Measurements from ENCODE around the gene PHLDA1. TPM values are rescaled to one million over a fixed set of nuclear protein-coding genes. Genes with fewer than 3 reads are reported as not detected.

Gene PHLDA1
- total RNA-seq, 1 experiment from 2014 or later: 69.3 TPM

- DNase-seq (ENCODE audit: low read depth): peak; percentile 74
Observed at GRCh38 chr12:76037130-76038103, 5.8 kb upstream of the PHLDA1 start.

- DNase-seq (ENCODE audit: low read depth): no peak
Observed at GRCh38 chr12:76035045-76035444, 3.5 kb upstream of the PHLDA1 start.

- DNase-seq (ENCODE audit: low read depth): no peak
Observed at GRCh38 chr12:76033081-76034011, 1.8 kb upstream of the PHLDA1 start.

- peak; percentile 75 for DNase-seq (ENCODE audit: low read depth)
Observed at GRCh38 chr12:76032043-76032981, 736 bp upstream of the PHLDA1 start.

- no peak for DNase-seq (ENCODE audit: low read depth)
Observed at GRCh38 chr12:76031081-76031413, 529 bp downstream of the PHLDA1 start.

GRCh38 chr12:76030341-76031080 is 1.1 kb downstream of the PHLDA1 start:
- DNase-seq (ENCODE audit: low read depth): peak; percentile 59

- DNase-seq (ENCODE audit: low read depth): peak; percentile 55
Observed at GRCh38 chr12:76029982-76030340, 1.6 kb downstream of the PHLDA1 start.

GRCh38 chr12:76028571-76029277 is 2.9 kb downstream of the PHLDA1 start:
- no peak for DNase-seq (ENCODE audit: low read depth)

- DNase-seq (ENCODE audit: low read depth): peak; percentile 18
Observed at GRCh38 chr12:76026643-76027063, 4.9 kb downstream of the PHLDA1 start.

GRCh38 chr12:76025601-76026575 is 5.7 kb downstream of the PHLDA1 start:
- peak; percentile 51 for DNase-seq (ENCODE audit: low read depth)

GRCh38 chr12:76024942-76025600 is 6.5 kb downstream of the PHLDA1 start:
- peak; percentile 69 for DNase-seq (ENCODE audit: low read depth)

GRCh38 chr12:76024102-76024781 is 7.3 kb downstream of the PHLDA1 start:
- DNase-seq (ENCODE audit: low read depth): peak; percentile 18

GRCh38 chr12:76023069-76023690 is 8.4 kb downstream of the PHLDA1 start:
- no peak for DNase-seq (ENCODE audit: low read depth)

GRCh38 chr12:76022506-76022905 is 9.1 kb downstream of the PHLDA1 start:
- no peak for DNase-seq (ENCODE audit: low read depth)

- DNase-seq (ENCODE audit: low read depth): peak; percentile 96
Observed at GRCh38 chr12:76020731-76021672, 10.6 kb downstream of the PHLDA1 start.

- peak; percentile 96 for DNase-seq (ENCODE audit: low read depth)
Observed at GRCh38 chr12:76020281-76020680, 11.3 kb downstream of the PHLDA1 start.

Data from Daoy (cell line).